ENCODE results near the gene AEBP2.

AEBP2 gene

DNA sequence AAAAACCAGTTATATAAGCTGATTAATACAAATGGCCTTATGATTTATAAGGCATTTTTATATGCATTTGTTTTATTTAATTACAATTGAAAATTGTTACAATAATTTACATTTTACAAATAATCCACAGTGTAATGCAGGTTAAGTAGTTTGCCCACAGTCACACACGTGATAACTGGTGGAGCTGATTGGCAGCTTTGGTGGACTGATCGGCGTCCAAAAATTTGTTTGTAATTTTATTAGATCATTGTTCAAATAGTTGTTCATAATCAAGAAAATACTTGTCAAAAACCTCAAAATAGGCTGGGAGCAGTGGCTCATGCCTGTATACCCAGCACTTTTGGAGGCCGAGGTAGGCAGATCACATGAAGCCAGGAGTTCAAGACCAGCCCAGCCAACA is 59.7 kb downstream of the AEBP2 start:
- no peak for DNase-seq (ENCODE audit: low read depth in 2 of 2, low spot score in 1 of 2)

DNA sequence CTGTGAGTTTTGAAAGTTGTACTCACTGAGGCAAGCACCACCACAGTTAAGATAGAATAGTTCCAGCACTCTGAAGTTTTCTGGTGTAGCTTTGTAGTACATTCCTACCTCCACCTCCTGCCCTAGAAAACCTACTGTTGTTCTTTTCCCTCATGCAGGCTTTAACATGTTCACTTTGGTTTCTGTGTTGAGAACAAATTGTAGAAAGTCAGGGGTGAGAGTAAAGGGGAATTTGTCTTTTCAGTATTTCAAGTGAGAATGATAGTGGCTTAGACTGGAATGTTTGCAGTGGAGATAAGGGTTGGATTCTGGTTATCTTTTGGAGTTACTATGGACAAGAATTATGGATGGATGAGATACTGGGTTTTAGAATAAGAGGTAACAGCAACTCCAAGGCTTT is 67.2 kb downstream of the AEBP2 start:
- no peak for DNase-seq (ENCODE audit: low read depth in 2 of 2, low spot score in 1 of 2)

DNA sequence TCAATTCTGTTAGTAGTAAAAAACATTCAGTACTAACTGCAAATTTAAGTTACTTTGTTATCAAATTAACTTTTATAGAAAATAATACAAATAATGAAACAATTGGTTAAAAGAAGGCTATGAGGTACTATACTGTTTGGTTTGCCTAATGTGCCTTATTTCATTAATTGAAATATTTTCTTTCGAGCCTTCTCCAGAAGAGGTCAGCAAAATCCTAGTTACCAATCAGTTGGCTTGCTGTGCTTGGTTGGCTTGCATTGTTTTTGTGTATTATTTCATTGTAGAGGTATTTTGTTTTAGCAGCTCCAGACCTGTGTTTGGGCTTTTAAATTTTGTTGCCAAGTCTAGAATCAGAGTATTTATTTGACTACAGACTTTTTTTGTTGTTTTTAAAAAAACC is 68.5 kb downstream of the AEBP2 start:
- DNase-seq (ENCODE audit: low read depth in 2 of 2, low spot score in 1 of 2), result no peak

DNA sequence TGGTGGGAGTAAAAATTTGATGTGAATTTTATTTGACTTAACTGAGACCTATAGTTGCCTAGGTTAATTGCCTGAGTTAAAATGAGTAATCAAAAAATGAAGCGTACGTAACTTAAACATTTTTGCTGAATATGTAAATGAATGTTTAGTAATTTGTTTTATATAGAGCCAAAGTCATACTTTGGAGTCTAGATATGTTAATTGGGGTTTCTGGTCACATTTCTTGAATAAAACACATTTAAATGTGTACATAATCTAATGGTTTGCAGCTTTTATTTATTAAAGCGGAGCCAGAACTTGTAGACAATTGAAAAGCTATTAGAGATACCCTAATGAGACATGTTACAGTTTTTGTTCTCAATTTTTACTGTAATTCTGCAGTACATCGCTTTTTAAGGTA is 71.2 kb downstream of the AEBP2 start:
- no peak for DNase-seq (ENCODE audit: low read depth in 2 of 2, low spot score in 1 of 2)

DNA sequence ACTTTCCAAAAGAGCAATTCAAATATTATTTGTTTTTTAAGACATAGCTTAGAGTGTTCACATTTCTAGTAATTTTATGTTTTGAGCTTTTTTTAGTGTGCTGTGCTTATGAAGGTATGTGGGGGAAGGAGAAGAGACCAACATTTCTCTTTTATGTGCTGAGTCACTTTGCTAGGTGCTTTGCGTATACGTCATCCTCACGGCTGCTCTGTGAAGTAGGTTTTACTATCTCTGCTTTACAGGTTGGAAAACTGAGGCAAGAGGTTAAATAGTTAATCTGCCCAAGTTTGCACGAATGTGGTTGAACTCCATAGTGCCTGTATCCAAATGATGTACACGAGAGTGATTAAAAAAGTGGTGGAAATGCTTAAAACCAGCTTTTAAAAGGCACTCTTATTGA is 75.9 kb downstream of the AEBP2 start:
- no peak for DNase-seq (ENCODE audit: low read depth in 2 of 2, low spot score in 1 of 2)

DNA sequence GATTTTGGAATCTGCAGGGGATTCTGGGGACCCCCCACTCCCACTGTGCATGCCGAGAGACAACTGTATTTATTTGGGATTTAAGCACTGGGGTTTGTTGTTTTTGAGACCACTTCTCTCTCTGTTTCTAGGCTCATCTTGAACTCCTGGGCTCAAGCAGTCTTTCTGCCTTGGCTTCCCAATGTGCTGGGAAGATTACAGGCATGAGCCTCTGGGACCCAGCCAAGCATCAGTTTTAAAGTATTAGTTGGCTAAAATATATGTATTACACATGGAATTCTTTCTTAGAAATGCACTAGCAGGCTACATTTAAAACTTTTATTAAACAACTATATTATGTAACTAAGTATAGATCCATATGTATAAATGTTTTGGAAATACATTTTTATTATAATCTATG is 78.3 kb downstream of the AEBP2 start:
- DNase-seq (ENCODE audit: low read depth in 2 of 2, low spot score in 1 of 2), result no peak

DNA sequence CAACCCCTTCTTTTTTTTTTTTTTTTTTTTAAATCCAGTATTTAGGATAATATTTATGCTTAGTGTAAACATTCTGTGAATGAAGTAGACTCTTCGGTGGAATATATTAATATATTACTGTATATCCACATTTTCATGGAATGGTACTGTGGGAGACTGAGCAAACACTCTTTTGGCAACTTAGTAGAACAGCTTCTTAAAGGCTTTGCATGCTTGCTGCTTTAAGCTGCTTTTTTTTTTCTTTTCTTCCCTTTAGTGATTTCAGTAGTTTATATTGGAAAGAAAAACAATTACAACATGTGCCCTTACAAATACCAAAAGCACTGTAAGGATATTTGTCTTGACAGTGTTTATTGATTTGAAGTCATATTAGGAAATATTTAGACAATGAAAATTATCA is 78.9 kb downstream of the AEBP2 start:
- DNase-seq (ENCODE audit: low read depth in 2 of 2, low spot score in 1 of 2), result no peak

DNA sequence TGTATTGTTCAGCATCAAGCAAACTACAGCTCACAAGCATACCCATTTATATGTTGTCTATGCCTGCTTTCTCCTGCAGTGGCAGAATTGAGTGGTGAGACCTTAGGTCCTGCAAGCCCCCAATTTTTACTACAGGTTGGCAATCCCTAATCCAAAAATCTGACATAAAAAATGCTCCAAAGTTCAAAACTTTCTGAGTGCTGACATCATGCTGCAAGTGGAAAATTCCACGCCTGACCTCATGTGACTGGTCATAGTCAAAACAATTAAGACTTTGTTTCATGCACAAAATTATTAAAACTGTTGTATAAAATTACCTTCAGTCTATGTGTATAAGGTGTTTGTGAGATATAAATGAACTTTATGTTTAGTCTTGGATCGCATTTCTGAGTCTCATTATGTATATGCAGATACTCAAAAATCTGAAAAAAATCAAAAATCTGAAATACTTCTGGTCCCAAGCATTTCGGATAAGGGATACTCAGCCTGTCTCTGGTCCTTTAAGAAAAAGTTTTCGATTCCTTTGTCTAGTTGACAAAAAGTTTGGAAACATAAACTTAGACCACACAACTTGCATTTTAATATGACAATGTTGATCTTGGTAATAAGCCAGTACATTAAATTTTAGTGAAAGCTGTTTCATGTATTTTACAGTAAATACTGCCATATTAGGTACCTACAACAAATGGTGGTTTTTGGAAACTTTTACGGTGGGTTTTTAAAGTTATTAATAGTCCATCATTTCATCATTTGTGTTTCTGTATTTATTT is 81.5 kb downstream of the AEBP2 start:
- no peak for DNase-seq (ENCODE audit: low read depth in 2 of 2, low spot score in 1 of 2)

DNA sequence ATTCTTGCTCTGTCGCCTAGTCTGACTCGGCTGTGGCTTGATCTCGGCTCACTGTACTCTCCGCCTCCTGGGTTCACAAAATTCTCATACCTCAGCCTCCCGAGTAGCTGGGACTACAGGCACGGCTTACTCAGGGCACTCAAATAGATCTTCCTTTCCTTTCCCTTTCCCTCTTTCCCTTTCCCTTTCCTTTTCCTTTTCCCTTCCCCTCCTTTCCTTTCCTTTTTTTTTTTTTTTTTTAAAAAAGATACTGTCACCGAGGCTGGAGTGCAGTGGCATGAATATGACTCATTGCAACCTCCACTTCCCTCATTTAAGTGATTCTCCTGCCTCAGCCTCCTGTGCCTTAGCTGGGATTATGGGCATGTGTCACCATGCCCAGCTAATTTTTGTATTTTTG is 86.0 kb downstream of the AEBP2 start:
- no peak for DNase-seq (ENCODE audit: low read depth in 2 of 2, low spot score in 1 of 2)

DNA sequence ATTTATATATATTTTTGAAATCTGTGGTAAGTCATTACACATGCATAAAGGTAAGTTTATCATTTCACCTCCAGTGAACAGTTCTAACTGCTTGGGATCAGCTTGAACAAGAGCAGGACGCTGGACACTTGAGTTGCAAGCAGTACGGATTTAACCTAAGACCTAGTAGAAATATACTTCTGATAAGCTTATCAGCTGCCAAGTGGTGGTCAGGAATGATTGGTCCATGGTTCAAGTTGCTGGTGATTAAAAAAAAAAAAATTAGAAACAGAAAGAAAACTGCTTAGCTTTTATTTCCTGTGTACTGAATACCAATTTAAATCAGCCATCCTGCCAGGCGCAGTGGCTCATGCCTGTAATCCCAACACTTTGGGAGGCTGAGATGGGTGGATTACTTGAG is 88.6 kb downstream of the AEBP2 start:
- no peak for DNase-seq (ENCODE audit: low read depth in 2 of 2, low spot score in 1 of 2)

DNA sequence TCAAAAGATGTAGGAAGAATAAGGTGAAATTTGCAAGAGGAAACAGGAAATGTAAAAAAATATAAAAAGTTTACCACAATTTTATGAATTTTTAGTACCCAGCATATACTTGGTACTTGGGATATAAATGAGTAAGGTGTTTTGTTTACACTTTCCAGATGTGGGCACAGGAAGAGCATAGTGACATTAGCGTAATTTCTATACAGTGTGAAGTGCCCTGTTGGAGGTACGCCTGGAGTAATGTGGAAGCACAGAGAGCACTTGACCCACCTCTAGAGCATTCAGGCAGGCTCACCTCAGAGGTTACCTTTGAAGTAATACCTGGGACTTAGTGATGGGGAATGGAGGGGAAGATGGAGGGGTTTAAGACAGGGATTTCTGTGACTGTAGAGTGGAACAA is 89.5 kb downstream of the AEBP2 start:
- no peak for DNase-seq (ENCODE audit: low read depth in 2 of 2, low spot score in 1 of 2)

DNA sequence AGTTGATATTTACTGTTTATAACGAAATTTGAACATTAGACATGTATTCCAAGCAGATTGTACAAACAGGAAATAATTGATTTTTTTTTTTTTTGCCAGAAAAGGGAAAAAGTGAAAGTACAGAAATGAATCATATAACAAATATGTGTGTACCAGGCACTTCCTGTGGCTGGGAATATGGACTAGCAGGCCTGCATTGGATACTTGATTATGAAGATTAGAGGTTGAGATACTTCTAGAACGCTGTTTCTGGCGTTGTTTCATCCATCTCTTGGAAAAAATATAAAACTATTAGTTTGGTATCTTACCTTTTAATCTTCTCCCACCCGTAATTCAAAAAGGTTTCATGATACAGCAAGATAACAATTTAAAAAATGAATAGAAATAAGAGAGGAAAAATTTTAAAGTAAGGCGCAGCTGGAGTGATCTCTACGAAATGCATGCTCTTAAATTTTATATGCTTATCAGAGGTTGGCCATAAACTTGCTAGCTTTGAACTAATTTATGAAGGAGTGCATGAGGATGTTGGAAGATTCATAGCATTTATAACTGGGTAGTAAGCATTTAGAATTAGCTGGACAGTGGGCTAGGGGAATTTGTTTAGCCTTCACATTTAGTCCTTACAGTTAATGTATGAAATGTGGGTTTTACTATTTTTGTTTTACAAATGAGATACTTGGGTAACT is 90.8 kb downstream of the AEBP2 start:
- no peak for DNase-seq (ENCODE audit: low read depth in 2 of 2, low spot score in 1 of 2)

DNA sequence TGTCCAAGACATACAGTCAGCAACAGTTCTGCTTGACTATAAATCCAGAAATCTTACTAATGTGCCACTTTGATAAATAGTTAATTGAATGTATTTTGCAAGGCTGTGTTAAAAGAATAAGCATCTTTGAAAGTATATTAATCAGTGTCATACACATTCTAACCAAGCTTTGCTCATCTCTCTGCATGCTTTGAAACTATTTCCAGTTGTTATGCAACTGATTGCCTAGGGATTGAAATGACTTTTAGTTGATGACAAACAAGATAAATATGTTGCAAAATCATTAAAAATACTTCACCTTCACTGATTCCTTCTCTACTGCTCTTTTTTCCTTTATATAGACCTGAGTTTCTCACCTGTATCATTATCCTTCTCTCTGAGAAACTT is 91.3 kb downstream of the AEBP2 start:
- no peak for DNase-seq (ENCODE audit: low read depth in 2 of 2, low spot score in 1 of 2)

DNA sequence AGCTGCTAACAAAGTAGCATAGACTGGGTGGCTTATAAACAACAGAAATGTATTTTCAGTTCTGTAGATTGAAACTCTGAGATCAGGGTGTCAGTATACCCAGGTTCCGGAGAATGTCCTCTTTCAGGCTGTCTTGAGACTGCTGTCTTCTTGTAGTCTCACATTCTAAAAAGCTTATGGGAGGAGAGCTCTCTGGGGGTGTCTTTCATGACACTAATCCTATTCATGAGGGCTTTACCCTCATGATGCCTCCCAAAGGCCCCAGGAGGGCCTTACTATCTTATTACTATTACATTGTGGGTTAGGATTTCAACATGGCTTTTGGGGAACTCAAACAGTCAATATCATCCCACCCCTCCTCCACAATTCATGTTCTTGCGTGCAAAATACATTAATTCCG is 94.3 kb downstream of the AEBP2 start:
- no peak for DNase-seq (ENCODE audit: low read depth in 2 of 2, low spot score in 1 of 2)

DNA sequence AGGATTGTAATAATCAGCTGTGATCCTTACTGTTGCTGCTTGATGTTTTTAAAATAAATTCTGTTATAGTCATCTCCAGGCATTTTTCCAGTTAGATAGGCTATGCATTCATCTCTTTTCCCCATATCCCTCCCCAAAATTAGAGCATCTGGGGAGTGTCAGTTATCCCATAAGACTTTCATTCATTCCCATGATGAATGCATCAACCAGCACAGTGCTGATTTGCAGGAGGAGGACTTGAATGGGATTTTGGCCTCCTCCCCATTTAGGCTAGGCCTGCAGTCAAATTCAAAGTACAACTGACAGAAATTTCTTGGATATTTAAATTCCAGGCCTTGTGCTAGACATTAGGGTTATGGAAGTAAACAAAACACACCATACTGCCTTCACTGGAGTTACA is 99.8 kb downstream of the AEBP2 start:
- no peak for DNase-seq (ENCODE audit: low read depth in 2 of 2, low spot score in 1 of 2)

DNA sequence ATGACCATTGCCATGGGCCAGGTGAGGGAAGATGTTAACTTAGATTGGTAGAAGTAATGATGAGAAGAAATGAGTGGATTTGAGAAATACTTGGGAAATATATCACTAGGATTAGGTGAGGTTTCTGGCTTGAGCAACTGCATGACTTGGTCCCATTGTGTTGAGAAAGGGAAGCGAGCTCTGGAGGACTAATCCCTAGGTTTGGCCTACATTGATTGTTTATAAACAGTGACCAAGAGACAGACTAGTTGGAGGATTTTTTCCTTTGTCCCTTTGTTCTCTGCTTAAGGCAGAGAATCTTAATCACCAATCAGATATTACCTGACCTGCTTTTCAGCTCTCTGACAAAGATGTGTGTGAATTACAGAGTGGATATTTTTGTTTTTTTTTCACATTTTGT is 100.5 kb downstream of the AEBP2 start:
- no peak for DNase-seq (ENCODE audit: low read depth in 2 of 2, low spot score in 1 of 2)

DNA sequence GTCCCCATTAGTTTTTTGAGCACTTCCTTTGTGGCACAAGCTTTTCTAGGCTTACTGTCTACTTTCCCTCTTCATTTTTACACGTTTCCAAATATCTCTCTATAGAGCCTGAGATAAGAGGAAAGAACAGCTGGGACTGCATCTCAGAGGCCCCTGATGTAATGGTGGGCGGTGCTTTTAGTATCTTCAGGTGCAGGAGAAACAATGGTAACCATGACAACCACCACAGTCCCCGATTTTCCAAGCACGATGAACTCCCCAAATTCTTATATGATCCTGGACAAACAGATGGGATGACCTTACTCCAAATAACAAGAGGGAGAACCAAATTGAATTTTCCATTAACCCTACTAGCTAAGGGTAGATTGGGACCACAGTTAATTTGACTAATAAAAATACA is 103.3 kb downstream of the AEBP2 start:
- no peak for DNase-seq (ENCODE audit: low read depth in 2 of 2, low spot score in 1 of 2)

DNA sequence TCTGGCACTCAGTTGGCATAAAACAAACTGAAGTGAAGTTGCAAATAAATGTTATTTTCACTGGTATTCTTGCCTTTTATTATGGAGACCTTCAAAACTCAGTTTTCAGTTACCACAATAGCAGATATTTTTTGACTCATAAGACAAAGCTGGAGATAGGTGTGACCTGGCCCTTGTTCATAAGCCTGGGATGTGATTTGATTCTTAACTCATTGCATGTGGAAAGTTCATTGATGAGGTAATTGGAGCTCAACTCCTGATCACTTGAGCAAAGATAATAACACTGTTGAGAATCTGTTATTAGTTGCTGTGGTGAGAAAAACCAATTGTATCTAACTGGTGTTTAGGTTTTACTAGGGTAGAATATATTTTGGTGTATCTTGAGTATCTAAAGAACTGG is 105.1 kb downstream of the AEBP2 start:
- DNase-seq (ENCODE audit: low read depth in 2 of 2, low spot score in 1 of 2), result no peak

DNA sequence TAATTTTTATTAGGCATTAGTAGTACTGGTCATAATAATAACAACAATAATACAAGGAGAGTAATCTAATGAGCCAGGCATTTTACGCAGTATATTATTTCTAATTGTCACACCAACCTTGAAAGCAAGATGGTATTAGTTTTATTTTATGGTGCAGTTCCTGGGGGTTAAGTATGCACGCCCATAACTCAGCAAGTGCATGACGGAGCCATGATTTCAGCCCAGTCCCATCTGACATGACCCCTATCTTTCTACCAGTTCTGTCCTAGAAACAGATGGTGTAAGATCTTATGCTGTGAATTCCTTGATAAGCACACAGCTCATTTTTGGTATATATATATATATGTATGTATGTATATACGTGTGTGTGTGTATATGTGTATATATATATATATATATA is 106.0 kb downstream of the AEBP2 start:
- DNase-seq (ENCODE audit: low read depth in 2 of 2, low spot score in 1 of 2), result no peak

DNA sequence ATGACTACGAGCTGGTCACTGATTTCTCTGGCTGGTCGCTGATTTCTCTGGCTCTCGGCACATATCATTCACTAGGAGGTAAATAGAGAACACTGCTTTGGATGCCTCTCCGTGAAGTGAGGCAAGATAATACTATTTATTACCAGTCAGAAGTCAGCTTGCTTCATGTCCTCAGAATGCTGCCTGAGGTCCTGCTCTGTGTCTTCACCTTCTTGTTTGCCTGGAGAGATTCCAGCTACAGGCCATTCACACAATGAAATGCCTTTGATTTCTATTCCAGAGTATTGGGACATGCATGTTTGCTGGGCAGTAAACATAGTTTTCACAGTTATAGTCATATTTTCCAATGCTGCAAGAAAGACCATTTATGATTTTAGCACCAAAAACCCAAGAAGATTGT is 106.7 kb downstream of the AEBP2 start:
- DNase-seq (ENCODE audit: low read depth in 2 of 2, low spot score in 1 of 2), result no peak

DNA sequence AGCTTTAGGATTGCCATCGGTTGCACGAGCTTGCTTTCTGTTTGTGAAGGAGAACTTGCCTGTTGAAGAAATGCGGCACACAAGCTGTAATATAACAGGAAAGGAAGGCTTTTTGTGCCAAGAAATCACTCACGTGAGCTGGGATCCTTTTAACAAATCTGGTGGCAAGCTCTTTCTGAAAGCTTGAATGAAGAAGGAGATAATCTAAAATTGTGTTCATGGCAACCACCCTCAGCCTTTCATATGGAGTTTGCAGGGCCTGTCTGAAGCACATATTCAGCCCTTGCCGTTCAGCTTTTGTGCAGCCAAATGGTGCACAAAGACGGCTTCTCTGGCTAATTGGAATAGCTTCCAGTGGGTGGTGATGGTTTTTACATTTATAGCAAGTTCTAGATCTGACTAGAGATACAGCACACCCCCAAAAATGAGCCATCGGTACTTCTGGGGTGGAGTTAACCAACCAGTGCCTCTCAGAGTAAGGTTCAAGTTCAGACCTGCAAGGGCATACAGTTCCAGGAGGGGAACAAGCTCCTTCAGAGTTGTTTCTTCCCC is 107.4 kb downstream of the AEBP2 start:
- no peak for DNase-seq (ENCODE audit: low read depth in 2 of 2, low spot score in 1 of 2)

DNA sequence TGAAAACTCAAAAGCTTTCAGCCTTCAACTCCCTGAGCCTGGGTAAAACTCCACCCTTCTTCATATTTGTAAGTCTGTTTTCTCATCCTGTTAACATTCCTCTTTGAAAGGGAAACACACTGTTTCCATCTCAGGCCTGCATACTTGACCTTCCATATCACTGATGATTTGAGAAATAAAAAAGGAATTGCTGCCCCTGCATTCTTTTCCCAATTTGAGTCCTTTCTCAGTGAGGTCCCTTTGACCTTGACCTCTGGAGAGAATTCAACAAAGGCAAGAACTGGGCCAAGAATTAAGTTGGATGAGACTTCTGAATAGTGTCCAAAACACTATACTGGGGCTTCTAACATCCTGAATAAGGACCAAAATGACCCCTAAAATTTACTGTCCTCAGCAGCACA is 108.0 kb downstream of the AEBP2 start:
- DNase-seq (ENCODE audit: low read depth in 2 of 2, low spot score in 1 of 2), result no peak

DNA sequence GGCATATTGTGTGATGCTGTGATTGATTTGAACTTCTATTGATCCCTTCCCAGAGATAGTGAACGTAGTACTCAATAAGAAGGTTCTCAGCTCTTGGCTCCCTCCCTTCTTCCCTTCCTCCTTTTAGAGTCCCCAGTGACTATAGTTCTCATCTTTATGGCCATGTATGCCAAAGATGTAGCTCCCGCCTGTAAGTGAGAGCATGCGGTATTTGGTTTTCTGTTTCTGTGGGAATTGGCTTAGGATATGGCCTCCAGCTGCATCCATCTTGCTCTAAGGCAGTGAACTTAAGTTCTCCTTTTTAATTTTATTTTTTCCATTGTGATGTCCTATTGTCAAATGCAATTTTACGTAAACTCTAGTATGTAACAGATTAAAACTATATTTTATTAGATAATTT is 109.5 kb downstream of the AEBP2 start:
- DNase-seq (ENCODE audit: low read depth in 2 of 2, low spot score in 1 of 2), result no peak
